ENCODE measurements around the gene MYBPHL.

The MYBPHL gene

GRCh38 chr1:109263597-109264378 lies 43.0 kb downstream of the MYBPHL start:
- DNase-seq: peak; percentile 88

GRCh38 chr1:109263234-109263596 lies 43.6 kb downstream of the MYBPHL start:
- no peak for DNase-seq

- no peak for DNase-seq
Observed at GRCh38 chr1:109262231-109263055, 44.4 kb downstream of the MYBPHL start.

GRCh38 chr1:109261578-109261977 lies 45.2 kb downstream of the MYBPHL start:
- no peak for DNase-seq

GRCh38 chr1:109261006-109261405 lies 45.8 kb downstream of the MYBPHL start:
- DNase-seq: no peak

- no peak for DNase-seq
Observed at GRCh38 chr1:109259674-109260557, 46.9 kb downstream of the MYBPHL start.

GRCh38 chr1:109258481-109259466 lies 48.0 kb downstream of the MYBPHL start:
- no peak for DNase-seq

- DNase-seq: no peak
Observed at GRCh38 chr1:109257682-109258421, 49.0 kb downstream of the MYBPHL start.

- DNase-seq: no peak
Observed at GRCh38 chr1:109256971-109257681, 49.7 kb downstream of the MYBPHL start.

GRCh38 chr1:109256085-109256484 lies 50.7 kb downstream of the MYBPHL start:
- DNase-seq: no peak

GRCh38 chr1:109255678-109256077 lies 51.1 kb downstream of the MYBPHL start:
- no peak for DNase-seq

GRCh38 chr1:109255097-109255651 lies 51.6 kb downstream of the MYBPHL start:
- DNase-seq: no peak

- DNase-seq: no peak
Observed at GRCh38 chr1:109254621-109255096, 52.2 kb downstream of the MYBPHL start.

GRCh38 chr1:109253803-109254620 lies 52.8 kb downstream of the MYBPHL start:
- DNase-seq: no peak

- no peak for DNase-seq
Observed at GRCh38 chr1:109252893-109253802, 53.7 kb downstream of the MYBPHL start.

GRCh38 chr1:109252167-109252892 lies 54.5 kb downstream of the MYBPHL start:
- no peak for DNase-seq

All from right forelimb (tissue), 1 donor.